G401 (cell line): ENCODE measurements around the gene ULK4. TPM values are rescaled to one million over a fixed set of nuclear protein-coding genes. Genes with fewer than 3 reads are reported as not detected.
"Not testable (repeated sequence)": the region's sequence is repeated elsewhere in the genome, so short reads cannot be mapped to it uniquely, and the experiment has no call there.

Experiments used
- DNase-seq: peaks from one replicate; pipeline ENCODE4 v3.0.0-alpha.2; 2015; ENCODE audit warnings: low spot score
- in situ Hi-C: cut with HindIII; loops from 2 replicates; pipeline ENCODE4 v1.10.0; 2016; ENCODE audit warnings: low sequenced_read_pairs, mixed read lengths
- total RNA-seq: library from RNA; depleted of rRNA; stranded (reverse); fragments of >200 nt; shearing (Covaris generic); gene quantifications from 2 replicates; pipeline ENCODE4 v1.2.3, GENCODE V29; 2014

The ULK4 gene
- total RNA-seq, 1 experiment from 2014 or later: 25.4 TPM

- in situ Hi-C loops: no loop called here
- no peak for DNase-seq
Observed at GRCh38 chr3:41318520-41318919, 643.4 kb downstream of the ULK4 start.

GRCh38 chr3:41317718-41318117 lies 644.2 kb downstream of the ULK4 start:
- in situ Hi-C loops: no loop called here
- DNase-seq: no peak

- DNase-seq: no peak
- in situ Hi-C loops: no loop called here
Observed at GRCh38 chr3:41317298-41317697, 644.6 kb downstream of the ULK4 start.

- no peak for DNase-seq
- in situ Hi-C loops: no loop called here
Observed at GRCh38 chr3:41315126-41315525, 646.8 kb downstream of the ULK4 start.

- DNase-seq: no peak
- in situ Hi-C loops: no loop called here
Observed at GRCh38 chr3:41308119-41308518, 653.8 kb downstream of the ULK4 start.

- in situ Hi-C loops: no loop called here
- no peak for DNase-seq
Observed at GRCh38 chr3:41307065-41307464, 654.8 kb downstream of the ULK4 start.

GRCh38 chr3:41304593-41304992 lies 657.3 kb downstream of the ULK4 start:
- in situ Hi-C loops: no loop called here

GRCh38 chr3:41302295-41302694 lies 659.6 kb downstream of the ULK4 start:
- no peak for DNase-seq
- in situ Hi-C loops: no loop called here

More at GRCh38 chr3:41304593-41304992, 657.3 kb downstream of the ULK4 start:
- peak; percentile 84 for DNase-seq

GRCh38 chr3:41301548-41301947 lies 660.4 kb downstream of the ULK4 start:
- DNase-seq: no peak
- in situ Hi-C loops: no loop called here

- in situ Hi-C loops: no loop called here
- no peak for DNase-seq
Observed at GRCh38 chr3:41299036-41299435, 662.9 kb downstream of the ULK4 start.

GRCh38 chr3:41297750-41298149 lies 664.2 kb downstream of the ULK4 start:
- in situ Hi-C loops: no loop called here
- no peak for DNase-seq

GRCh38 chr3:41296556-41296955 lies 665.3 kb downstream of the ULK4 start:
- no peak for DNase-seq
- in situ Hi-C loops: no loop called here

GRCh38 chr3:41295740-41296139 lies 666.2 kb downstream of the ULK4 start:
- no peak for DNase-seq
- in situ Hi-C loops: no loop called here

GRCh38 chr3:41293169-41293681 lies 668.7 kb downstream of the ULK4 start:
- in situ Hi-C loops: no loop called here

GRCh38 chr3:41290736-41291135 lies 671.2 kb downstream of the ULK4 start:
- in situ Hi-C loops: no loop called here

More at GRCh38 chr3:41293169-41293681, 668.7 kb downstream of the ULK4 start:
- DNase-seq: no peak

GRCh38 chr3:41290306-41290705 lies 671.6 kb downstream of the ULK4 start:
- no peak for DNase-seq
- in situ Hi-C loops: no loop called here

More at GRCh38 chr3:41290736-41291135, 671.2 kb downstream of the ULK4 start:
- DNase-seq: peak; percentile 3

GRCh38 chr3:41288785-41289184 lies 673.1 kb downstream of the ULK4 start:
- in situ Hi-C loops: no loop called here
- DNase-seq: no peak

- in situ Hi-C loops: no loop called here
- no peak for DNase-seq
Observed at GRCh38 chr3:41286305-41286704, 675.6 kb downstream of the ULK4 start.

GRCh38 chr3:41284934-41285333 lies 677.0 kb downstream of the ULK4 start:
- DNase-seq: not testable (repeated sequence)

GRCh38 chr3:41277790-41278465 lies 684.0 kb downstream of the ULK4 start:
- DNase-seq: no peak
- in situ Hi-C loops: no loop called here

More at GRCh38 chr3:41284934-41285333, 677.0 kb downstream of the ULK4 start:
- in situ Hi-C loops: not testable (repeated sequence)

GRCh38 chr3:41276191-41276590 lies 685.7 kb downstream of the ULK4 start:
- in situ Hi-C loops: no loop called here
- DNase-seq: no peak
